HUES48 (cell line): Measurements from ENCODE around the gene RPTOR.
A peak's percentile ranks its signal among the peaks of the same experiment; 100 is the strongest.

ENCODE experiments used
- H3K27ac ChIP-seq: one replicate; pipeline ENCODE4 v1.7.0; 2013; ENCODE audit warnings: low read depth, low read length, inconsistent platforms
- H3K27me3 ChIP-seq: 2 replicates; pipeline ENCODE4 v1.6.1; 2013; ENCODE audit warnings: mild to moderate bottlenecking, low read length; ENCODE audit not compliant: control insufficient read depth, insufficient read depth
- H3K36me3 ChIP-seq: 2 replicates; pipeline ENCODE4 v1.6.1; 2013; ENCODE audit warnings: low read length; ENCODE audit not compliant: control insufficient read depth, insufficient read depth
- H3K4me1 ChIP-seq: 2 replicates; pipeline ENCODE4 v1.6.1; 2013; ENCODE audit warnings: mild to moderate bottlenecking, low read length; ENCODE audit not compliant: control insufficient read depth, insufficient read depth
- H3K4me3 ChIP-seq: 2 replicates; pipeline ENCODE4 v1.5.1; 2013; ENCODE audit warnings: mild to moderate bottlenecking, low read depth, low read length
- H3K9ac ChIP-seq: 2 replicates; pipeline ENCODE4 v1.6.1; 2013; ENCODE audit warnings: mild to moderate bottlenecking, low read depth, low read length, moderate library complexity
- H3K9me3 ChIP-seq: 2 replicates; pipeline ENCODE4 v1.6.1; 2013; ENCODE audit warnings: low read length; ENCODE audit not compliant: control insufficient read depth, insufficient read depth

RPTOR gene

DNA sequence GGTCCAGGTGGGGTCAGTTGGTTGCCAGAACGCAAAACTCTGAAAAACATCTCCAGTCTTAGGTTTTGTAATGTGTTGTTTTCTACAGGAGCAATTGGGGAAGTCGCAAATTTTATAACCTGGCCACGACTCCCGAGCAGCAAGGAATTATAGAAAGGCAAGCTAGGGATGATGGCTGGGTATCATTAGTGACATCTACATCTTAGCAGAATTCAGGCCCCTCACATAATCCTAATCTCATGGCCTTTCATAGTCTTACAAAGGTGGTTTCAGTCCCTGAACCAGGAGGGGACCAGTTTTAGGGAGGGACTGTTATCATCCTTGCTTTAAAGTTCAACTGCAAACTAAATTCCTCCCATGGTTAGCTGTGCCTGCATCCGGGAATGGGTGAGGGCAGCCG is 117.9 kb downstream of the RPTOR start:
- H3K4me1 ChIP-seq = peaks cover 22% of the 10 kb centered on the region
- no peak overlapping the region for H3K4me3 ChIP-seq
- H3K27me3 ChIP-seq = no peaks in the 10 kb centered on the region
- no peak overlapping the region for H3K27ac ChIP-seq
- H3K36me3 ChIP-seq = no peaks in the 10 kb centered on the region
- H3K9ac ChIP-seq = no peak overlapping the region
- no peaks in the 10 kb centered on the region for H3K9me3 ChIP-seq

DNA sequence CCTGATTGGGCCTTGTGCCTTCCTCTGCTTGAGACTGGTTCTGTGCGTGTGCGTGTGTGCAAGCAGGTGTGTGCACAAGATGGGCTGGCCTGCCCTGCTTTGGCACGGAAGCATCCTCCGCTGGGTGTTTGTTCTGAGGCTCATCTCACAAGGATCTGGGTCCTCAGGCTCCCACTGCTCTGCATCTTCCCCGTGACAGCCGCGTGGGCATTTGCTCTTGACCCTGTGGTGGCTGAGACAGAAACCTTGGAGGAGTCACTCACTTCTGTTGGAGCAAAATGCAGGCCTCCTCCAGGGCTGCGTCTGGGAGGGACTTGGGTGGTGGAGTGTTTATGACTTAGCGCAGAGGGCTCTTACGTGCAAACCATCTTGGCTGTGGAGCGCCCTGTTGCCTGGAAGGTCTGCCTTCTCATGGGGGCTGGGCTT is 119.2 kb downstream of the RPTOR start:
- no peak overlapping the region for H3K9ac ChIP-seq
- H3K4me1 ChIP-seq = peaks cover 27% of the 10 kb centered on the region
- no peaks in the 10 kb centered on the region for H3K27me3 ChIP-seq
- H3K27ac ChIP-seq = no peak overlapping the region
- H3K36me3 ChIP-seq = no peaks in the 10 kb centered on the region
- H3K4me3 ChIP-seq = no peak overlapping the region
- H3K9me3 ChIP-seq = no peaks in the 10 kb centered on the region

DNA sequence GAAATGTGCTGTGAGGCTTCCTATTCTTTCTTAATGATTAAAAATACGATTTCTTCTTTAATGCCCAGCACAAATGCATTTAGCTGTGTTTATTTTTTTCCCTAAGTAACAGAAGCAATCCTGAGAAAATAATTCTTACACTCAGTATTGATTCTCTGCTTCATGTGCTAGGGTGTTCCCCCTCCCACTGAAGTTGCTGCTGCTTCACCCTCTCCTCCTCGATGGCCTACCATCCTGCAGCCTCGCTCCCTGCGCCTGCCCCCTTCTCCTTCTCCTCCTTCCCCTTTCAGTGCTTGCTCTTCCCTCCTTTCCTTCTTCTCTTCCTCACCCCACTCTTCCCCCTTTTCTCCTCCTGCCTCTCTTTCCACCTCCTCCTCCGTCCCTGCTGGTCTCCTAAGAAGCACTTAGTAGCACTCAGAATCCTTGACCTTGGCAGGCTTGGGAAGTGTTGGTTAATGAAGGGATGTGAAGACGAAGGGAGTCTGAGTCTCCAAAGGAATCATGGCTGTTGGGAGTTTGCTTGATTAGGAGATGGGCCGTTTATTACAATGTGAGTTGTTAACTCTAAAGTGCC is 119.7 kb downstream of the RPTOR start:
- Histone ChIP-seq H3K4me1 (peaks cover 27% of the 10 kb centered on the region), H3K9ac (0 out of 2 replicates have a peak overlapping the region, but pooled peaks have one; percentile 21)

DNA sequence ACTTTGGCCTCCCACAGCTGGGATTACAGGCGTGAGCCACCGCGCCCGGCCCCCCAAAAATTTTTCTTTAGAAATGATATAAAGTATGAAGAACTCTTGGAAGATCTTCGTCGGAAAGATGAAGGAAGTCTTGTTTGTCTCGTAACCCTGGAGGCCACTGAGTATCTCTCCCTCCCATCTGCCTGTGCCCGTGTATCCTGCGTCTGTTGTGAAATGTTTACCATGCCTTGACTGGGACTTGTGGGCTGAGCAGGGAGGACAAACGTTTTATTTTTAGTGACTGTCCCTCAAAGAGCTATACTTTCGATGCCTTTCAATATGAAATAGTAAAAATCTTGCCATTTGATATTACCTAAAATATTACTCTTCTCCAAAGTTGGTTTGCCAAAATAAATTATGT is 121.2 kb downstream of the RPTOR start:
- H3K9me3 ChIP-seq = no peaks in the 10 kb centered on the region
- H3K4me1 ChIP-seq = peaks cover 27% of the 10 kb centered on the region
- no peak overlapping the region for H3K27ac ChIP-seq
- no peaks in the 10 kb centered on the region for H3K36me3 ChIP-seq
- no peaks in the 10 kb centered on the region for H3K27me3 ChIP-seq
- no peak overlapping the region for H3K4me3 ChIP-seq
- H3K9ac ChIP-seq = no peak overlapping the region

More for the DNA sequence above, 119.7 kb downstream of the RPTOR start:
- Histone ChIP-seq H3K27ac (no peak overlapping the region), H3K36me3 (no peaks in the 10 kb centered on the region), H3K9me3 (no peaks in the 10 kb centered on the region), H3K27me3 (no peaks in the 10 kb centered on the region), H3K4me3 (no peak overlapping the region)

DNA sequence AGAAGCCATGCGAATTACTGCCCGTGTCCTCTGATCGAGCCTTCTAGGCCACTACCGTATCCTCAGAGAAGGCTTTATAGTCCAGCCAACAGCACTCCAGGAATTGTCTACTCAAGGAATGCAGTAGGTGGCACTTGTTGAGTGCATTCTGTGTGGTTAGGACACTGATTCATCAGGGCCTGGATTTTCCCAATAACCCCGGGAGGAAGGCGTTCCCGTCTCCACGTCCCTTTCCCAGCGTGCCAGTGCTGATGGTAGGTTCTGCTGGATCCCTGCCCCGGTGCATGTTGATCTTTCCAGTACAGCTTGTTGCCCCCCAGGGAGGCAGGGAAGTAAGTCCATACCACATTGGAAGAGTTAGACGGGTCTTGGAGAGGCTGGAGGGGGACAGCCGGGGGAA is 122.2 kb downstream of the RPTOR start:
- Histone ChIP-seq H3K27ac (no peak overlapping the region), H3K9me3 (no peaks in the 10 kb centered on the region), H3K27me3 (no peaks in the 10 kb centered on the region), H3K36me3 (no peaks in the 10 kb centered on the region), H3K4me1 (peaks cover 23% of the 10 kb centered on the region), H3K4me3 (no peak overlapping the region), H3K9ac (no peak overlapping the region)

DNA sequence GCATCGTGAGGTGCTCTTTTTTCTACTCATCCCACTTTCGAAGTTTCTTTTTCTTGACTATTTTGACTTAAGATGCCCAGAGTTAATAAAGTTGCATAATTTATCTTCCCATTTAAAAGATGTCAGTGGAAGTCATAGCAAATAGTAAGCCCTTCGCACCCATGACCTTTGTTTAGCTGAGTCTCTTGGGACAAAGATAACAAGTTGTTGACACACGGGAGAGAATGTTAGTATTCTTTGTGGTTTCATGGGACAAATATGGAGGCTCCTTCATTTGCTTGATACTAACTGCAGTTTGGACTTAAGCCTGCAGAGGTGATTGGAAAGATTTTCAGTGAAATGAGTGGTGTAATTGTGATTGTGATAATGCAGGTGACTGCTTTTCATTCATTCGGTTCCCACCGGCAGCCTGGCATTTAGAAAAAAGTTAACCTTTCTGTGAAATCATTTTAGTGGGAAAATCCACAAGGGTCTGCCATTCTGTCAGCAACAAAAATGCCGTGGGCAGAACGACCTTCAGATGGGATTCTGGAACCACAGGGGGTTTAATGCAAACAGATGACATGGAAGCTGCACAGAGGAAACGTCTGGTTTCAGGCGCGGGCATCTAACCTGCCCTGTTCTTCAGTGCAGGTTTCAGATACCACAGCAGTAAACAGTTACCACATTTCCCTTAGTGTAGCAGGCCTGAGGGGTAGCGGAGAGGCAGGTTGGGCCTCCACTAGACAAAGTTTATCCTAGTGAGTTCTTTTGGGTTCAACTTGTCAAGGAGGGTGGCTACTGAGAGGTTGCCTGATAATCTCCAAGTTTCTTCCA is 123.0 kb downstream of the RPTOR start:
- H3K9ac ChIP-seq = no peak overlapping the region
- H3K27me3 ChIP-seq = no peaks in the 10 kb centered on the region
- peak overlapping the region; percentile 45 for H3K27ac ChIP-seq
- peaks cover 23% of the 10 kb centered on the region for H3K4me1 ChIP-seq
- no peaks in the 10 kb centered on the region for H3K36me3 ChIP-seq
- no peak overlapping the region for H3K4me3 ChIP-seq
- no peaks in the 10 kb centered on the region for H3K9me3 ChIP-seq

DNA sequence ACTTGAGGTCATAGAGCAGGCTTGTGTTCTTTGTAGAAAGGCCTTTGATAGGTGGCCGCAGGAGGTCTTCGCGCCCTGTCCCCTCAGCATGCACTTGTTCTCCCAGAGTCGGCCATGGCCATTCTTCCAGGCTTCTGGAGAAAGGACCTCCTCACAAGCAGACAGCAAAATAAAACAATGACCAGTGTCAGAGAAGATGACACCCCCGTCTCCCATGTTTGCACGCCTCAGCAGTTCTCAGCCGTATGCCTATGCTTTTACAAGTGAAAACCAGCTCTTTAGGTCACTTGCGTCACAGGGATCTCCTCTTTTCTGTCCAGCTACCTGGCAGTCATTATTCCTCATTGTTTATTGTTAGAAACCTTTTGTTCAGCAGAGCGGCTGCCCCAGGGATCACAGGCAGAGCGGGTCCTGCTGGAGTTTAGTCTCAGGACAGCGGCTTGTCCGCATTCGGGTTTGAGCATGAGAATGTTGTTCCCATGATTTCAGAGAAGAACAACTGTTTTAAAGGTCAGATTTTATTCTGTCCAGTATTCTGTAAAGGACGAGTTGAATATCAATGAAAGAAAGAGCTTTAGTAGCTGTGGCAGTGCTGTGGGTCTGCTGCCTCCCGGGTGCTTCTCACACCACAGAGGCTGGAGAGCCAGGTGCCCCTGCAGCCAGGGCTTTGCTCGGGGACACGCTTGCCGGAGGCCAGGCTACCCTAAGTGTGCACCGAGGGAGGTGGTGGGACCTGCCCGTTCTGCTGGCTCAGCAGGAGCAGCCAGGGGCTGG is 123.9 kb downstream of the RPTOR start:
- Histone ChIP-seq H3K9ac (no peak overlapping the region), H3K27ac (no peak overlapping the region), H3K36me3 (no peaks in the 10 kb centered on the region), H3K4me1 (peaks cover 21% of the 10 kb centered on the region), H3K9me3 (no peaks in the 10 kb centered on the region), H3K27me3 (no peaks in the 10 kb centered on the region), H3K4me3 (no peak overlapping the region)

DNA sequence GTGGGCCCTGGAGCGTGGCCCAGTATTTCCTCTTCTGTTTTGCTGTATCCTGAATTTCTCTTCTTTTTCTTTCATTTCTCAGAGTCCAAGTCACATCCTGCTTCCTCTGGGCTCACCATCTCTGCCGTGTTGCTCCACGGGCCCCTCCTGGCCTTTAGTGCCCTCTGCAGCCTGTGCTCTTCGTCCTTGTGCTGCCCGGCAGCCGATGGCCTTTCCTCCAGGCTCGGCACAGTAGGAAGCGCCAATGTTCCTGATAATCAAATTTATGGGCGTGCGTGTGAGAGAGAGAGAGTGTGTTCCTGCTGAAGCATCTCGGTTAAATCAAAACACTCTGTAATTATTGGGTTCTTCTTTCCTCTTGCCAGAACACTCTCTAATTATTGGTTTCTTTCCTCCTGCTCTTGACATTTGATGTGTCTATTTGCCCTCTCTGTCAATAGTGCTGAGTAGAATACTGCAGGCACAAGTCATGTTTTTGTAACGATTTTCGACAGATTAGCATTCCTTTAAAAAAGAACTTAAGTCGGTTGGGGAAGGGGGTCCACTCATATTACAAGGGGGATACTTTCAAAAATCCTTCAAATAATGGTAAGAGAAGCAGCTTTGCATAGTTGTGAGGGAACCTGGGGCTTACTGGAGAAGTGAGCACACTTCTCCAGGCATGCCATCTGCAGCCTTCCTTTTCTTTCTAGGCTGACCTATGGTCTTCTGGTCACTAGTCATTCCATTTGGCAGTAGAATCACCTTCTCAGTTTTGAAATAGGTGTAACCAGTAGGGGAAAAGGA is 126.6 kb downstream of the RPTOR start:
- H3K4me3 ChIP-seq = no peak overlapping the region
- H3K36me3 ChIP-seq = no peaks in the 10 kb centered on the region
- H3K9me3 ChIP-seq = no peaks in the 10 kb centered on the region
- peaks cover 5% of the 10 kb centered on the region; the same call in 1 of the 2 replicates for H3K4me1 ChIP-seq
- no peak overlapping the region for H3K9ac ChIP-seq
- no peaks in the 10 kb centered on the region for H3K27me3 ChIP-seq
- no peak overlapping the region for H3K27ac ChIP-seq

DNA sequence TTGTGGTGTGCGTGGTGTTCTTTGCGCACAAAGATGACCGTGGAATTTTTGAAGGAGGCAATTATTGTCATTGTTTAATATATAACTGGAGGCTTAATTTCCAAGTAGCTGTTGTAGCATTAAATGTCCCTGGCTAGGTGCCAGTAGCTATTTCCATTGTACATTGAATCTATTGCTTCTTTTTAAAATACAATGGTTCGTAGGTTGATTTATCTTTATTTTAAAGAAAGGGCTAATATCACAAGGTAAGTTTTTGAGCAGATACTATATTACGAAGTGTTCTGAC is 127.1 kb downstream of the RPTOR start:
- no peaks in the 10 kb centered on the region for H3K36me3 ChIP-seq
- H3K9me3 ChIP-seq = no peaks in the 10 kb centered on the region
- no peak overlapping the region for H3K4me3 ChIP-seq
- H3K4me1 ChIP-seq = peaks cover 5% of the 10 kb centered on the region; the same call in 1 of the 2 replicates
- no peak overlapping the region for H3K27ac ChIP-seq
- H3K27me3 ChIP-seq = no peaks in the 10 kb centered on the region
- no peak overlapping the region for H3K9ac ChIP-seq

DNA sequence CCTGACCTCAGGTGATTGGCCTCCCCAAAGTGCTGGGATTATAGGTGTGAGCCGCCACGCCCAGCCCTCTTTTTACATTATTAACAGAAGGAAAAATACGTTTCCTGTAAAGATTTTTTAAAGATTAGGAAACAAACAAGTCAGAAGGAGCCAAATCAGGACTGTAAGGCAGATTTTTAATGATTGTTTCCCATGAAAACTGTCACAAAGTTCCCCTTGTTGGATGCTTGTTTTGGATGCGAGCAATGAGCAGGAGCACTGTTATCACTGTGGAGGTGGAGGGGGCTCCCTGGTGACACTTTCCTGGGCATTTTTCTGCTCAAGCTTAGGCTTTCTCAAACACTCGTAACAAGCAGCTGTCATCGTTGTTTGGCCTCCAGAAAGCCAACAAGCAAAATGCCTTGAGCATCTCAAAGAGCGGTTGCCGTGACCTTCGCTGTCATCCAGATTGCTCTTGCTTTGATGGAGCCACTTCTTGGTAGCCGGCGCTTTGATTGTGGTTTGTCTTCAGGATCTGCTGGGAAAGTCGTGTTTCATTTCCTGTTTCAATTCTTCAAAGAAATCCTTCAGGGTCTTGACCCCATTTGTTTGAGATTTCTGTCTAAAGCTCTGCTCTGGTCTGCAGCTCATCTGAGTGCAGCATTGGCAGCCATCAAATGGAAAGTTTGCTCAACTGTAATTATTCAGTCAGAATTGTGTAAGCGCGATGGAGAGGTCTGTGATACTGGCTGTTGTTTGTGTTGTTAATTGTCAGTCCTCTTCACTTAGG is 128.7 kb downstream of the RPTOR start:
- no peaks in the 10 kb centered on the region for H3K9me3 ChIP-seq
- H3K27ac ChIP-seq = no peak overlapping the region
- no peaks in the 10 kb centered on the region for H3K27me3 ChIP-seq
- H3K9ac ChIP-seq = no peak overlapping the region
- H3K4me1 ChIP-seq = peaks cover 2% of the 10 kb centered on the region; the same call in 1 of the 2 replicates
- no peaks in the 10 kb centered on the region for H3K36me3 ChIP-seq
- no peak overlapping the region for H3K4me3 ChIP-seq
